Thyroid gland (tissue), 4 donors: ENCODE data around the gene WRAP53. TPM values are rescaled to one million over a fixed set of nuclear protein-coding genes. Genes with fewer than 3 reads are reported as not detected.

ENCODE experiments used
- DNase-seq, 2 donors: peaks; one replicate each; pipeline ENCODE4 v3.0.0-alpha.2; 2019
- H3K27ac ChIP-seq, 3 donors: fragments of 200-600 bp; sonication (generic); 1 replicate in 2 of 3; 2 replicates in 1 of 3; pipeline ENCODE4 v1.5.1; 2016 to 2019; ENCODE audit warnings: mild to moderate bottlenecking in 1 of 3, moderate library complexity in 1 of 3
- H3K27me3 ChIP-seq: fragments of 200-600 bp; sonication (generic); one replicate; pipeline ENCODE4 v1.5.1; 2019
- H3K36me3 ChIP-seq, 2 donors: fragments of 200-600 bp; sonication (generic); one replicate each; pipeline ENCODE4 v1.5.1; 2016 to 2019
- H3K4me1 ChIP-seq, 2 donors: fragments of 200-600 bp; sonication (generic); one replicate each; pipeline ENCODE4 v1.5.1; 2017 to 2019
- H3K4me3 ChIP-seq, 3 donors: fragments of 200-600 bp; sonication (generic); replicated peaks in 1 of 3; 1 replicate in 2 of 3; 2 replicates in 1 of 3; pipeline ENCODE4 v1.5.1; 2016; ENCODE audit warnings: mild to moderate bottlenecking in 1 of 3
- H3K9me3 ChIP-seq: fragments of 200-600 bp; sonication (generic); one replicate; pipeline ENCODE4 v1.5.1; 2017
- POLR2A ChIP-seq, 2 donors: fragments of 450-650 bp; IDR thresholded peaks; one replicate each; pipeline ENCODE4 v1.6.1; 2017; ENCODE audit warnings: antibody characterized with exemption in 2 of 2, mild to moderate bottlenecking in 2 of 2, moderate library complexity in 1 of 2
- WGBS, 2 donors: methylation state at CpG; one replicate each; pipeline ENCODE4 v1.1.5; 2017; 5-methylcytosine and 5-hydroxymethylcytosine counted together
- intact Hi-C: fragments of 100-400 bp; cut with DNase I; formaldehyde crosslinking; loops from one replicate; pipeline ENCODE4 v1.15.1; 2023
- total RNA-seq, 4 donors: library from RNA; depleted of rRNA; stranded (reverse); fragments of >200 nt; gene quantifications; one replicate each; pipeline ENCODE4 v1.2.3, GENCODE V29; 2016
- TF ChIP-seq, protein P1 (sequence below), 6 experiments: fragments of 200-600 bp in 3 of 6; fragments of 450-650 bp in 3 of 6; sonication (generic) in 3 of 6; IDR thresholded peaks; one replicate each; pipeline ENCODE4 v1.5.1; 2016 to 2019; ENCODE audit warnings: antibody characterized with exemption in 6 of 6, mild to moderate bottlenecking in 2 of 6, inconsistent platforms in 1 of 6, moderate library complexity in 1 of 6

Gene WRAP53
- total RNA-seq, 4 donors from 2014 or later = 2.9 to 8.0 (median 4.6) TPM

DNA sequence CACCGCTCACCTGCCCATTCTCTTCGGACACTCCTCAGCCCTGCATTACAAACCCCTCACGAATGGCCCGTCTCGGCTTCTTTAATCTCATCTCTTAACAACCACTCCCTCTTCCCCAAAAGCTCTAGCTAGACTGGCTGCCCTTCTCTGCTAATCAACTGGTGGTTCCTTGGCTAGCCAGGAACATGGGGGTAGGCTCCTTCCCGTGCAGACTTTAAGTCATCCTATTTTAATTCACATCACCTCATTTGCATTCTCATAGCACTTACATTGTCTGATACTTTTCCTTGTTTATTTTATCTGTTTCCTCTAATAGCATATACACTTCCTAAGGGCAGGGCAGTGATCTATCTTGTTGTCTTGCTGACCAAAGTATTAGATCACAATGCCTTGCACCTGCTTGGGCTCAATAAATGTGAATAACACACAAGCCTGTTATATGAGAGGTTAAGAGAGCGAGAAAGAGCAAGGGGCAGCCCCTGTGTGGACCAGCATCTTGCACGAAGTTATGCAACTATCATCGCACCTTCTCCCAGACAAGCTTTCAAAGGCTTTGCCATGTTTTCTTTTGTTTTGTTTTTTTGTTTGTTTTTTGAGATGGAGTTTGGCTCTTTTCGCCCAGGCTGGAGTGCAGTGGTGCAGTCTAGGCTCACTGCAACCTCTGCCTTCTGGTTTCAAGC lies 10.7 kb upstream of the WRAP53 start:
- intact Hi-C loops = no loop called here
- H3K27ac ChIP-seq = no peak overlapping the region
- 73 to 77% methylated on average over 10 of the region's 10 CpGs for WGBS, 2 donors
- no peaks in the 10 kb centered on the region for H3K27me3 ChIP-seq
- H3K36me3 ChIP-seq = peaks cover 28 to 31% of the 10 kb centered on the region in 2 donors
- no peak overlapping the region for H3K4me3 ChIP-seq
- no peaks in the 10 kb centered on the region for H3K4me1 ChIP-seq
- no peak for TF ChIP-seq POLR2A (IDR thresholded peaks at IDR 0.05)
- TF ChIP-seq, protein P1, sequence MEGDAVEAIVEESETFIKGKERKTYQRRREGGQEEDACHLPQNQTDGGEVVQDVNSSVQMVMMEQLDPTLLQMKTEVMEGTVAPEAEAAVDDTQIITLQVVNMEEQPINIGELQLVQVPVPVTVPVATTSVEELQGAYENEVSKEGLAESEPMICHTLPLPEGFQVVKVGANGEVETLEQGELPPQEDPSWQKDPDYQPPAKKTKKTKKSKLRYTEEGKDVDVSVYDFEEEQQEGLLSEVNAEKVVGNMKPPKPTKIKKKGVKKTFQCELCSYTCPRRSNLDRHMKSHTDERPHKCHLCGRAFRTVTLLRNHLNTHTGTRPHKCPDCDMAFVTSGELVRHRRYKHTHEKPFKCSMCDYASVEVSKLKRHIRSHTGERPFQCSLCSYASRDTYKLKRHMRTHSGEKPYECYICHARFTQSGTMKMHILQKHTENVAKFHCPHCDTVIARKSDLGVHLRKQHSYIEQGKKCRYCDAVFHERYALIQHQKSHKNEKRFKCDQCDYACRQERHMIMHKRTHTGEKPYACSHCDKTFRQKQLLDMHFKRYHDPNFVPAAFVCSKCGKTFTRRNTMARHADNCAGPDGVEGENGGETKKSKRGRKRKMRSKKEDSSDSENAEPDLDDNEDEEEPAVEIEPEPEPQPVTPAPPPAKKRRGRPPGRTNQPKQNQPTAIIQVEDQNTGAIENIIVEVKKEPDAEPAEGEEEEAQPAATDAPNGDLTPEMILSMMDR (IDR thresholded peaks at IDR 0.05) = no peak
- H3K9me3 ChIP-seq = no peaks in the 10 kb centered on the region
- DNase-seq = no peak

DNA sequence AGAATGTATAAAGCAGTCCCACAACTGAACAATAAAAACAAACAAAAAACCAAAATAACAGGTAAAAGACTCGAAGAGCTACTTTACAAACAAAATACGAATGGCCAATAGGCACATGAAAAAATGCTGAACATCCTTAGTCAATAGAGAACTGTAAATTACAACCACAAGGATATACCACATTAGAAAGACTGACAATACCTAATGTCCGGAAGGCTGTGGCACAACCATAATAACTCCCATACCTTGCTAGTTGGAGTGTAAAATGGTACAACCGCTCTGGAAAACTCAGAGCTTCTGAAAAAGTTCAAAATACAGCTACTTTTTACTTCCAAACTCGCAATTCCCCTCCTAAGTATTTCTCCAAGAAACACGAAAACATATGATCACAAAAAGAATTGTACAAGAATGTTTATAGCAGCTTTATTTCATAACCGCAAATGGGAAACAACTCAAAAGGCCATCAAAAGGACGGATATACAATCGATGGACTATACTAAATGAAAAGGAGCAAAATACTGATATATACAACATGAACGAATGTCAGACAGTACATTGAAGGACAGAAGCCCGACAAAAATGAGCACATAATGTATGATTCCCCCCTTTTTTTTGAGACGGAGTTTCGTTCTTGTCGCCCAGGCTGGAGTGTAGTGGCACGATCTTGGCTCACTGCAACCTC lies 3.3 kb upstream of the WRAP53 start:
- H3K27ac ChIP-seq = peak overlapping the region in 2 of 3 donors; percentile 89 to 99
- H3K36me3 ChIP-seq = no peaks in the 10 kb centered on the region
- peak overlapping the region in 2 of 3 donors; percentile 88 to 89 for H3K4me3 ChIP-seq
- no peaks in the 10 kb centered on the region for H3K9me3 ChIP-seq
- WGBS, 2 donors = 63 to 67% methylated on average over 15 of the region's 15 CpGs
- no peak for DNase-seq
- TF ChIP-seq, protein P1 (IDR thresholded peaks at IDR 0.05) = no peak
- no peak for TF ChIP-seq POLR2A (IDR thresholded peaks at IDR 0.05)
- no peaks in the 10 kb centered on the region for H3K27me3 ChIP-seq
- intact Hi-C loops = loop anchor here (5.0 kb wide), 2 partner anchors 53 to 113 kb away; partner anchors contain the start of gene SHBG
- H3K4me1 ChIP-seq = peaks cover 21% of the 10 kb centered on the region in 2 donors

DNA sequence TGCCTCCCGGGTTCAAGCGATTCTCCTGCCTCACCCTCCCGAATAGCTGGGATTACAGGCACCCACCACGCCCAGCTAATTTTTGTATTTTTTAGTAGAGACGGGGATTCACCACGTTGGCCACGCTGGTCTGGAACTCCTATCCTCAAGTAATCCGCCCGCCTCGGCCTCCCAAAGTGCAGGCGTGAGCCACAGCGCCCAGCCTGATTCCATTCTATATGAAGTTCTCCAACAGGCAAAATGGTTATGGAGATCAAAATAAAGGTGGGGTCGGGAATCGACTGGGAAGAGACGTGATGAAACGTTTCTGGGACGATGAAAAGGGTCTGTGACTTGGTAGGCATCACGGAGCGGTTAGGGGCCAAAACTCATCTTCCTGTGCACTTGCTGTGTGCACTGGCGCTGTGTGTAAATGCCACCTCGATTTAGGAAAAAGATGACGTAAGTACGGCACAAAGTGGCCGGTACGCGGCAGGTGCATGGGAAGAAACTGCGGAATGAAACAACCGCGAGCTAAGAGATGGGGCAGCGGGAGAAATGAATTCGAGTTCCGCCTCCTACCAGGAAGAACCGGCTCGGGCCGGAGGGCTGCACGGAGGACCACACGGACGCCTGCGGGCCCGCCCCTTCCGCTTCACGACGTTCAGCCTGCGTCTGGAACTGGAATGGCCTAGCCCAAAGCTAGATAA lies 2.6 kb upstream of the WRAP53 start:
- Histone ChIP-seq H3K27me3 (no peaks in the 10 kb centered on the region), H3K9me3 (no peaks in the 10 kb centered on the region), H3K27ac (peak overlapping the region; percentile 89 to 99 (median 97)), H3K4me1 (peaks cover 21% of the 10 kb centered on the region in 2 donors), H3K4me3 (peak overlapping the region; percentile 88 to 96 (median 89)), H3K36me3 (no peaks in the 10 kb centered on the region)
- intact Hi-C loops = loop anchor here (5.0 kb wide), 2 partner anchors 53 to 113 kb away; partner anchors contain the start of gene SHBG
- peak; percentile 91 to 93 for DNase-seq
- WGBS, 2 donors = 5 to 7% methylated on average over 42 to 44 of the region's 44 CpGs
- TF ChIP-seq, protein P1 (IDR thresholded peaks at IDR 0.05) = no peak
- peak in 1 of 2 donors; percentile 56 for TF ChIP-seq POLR2A (IDR thresholded peaks at IDR 0.05)

DNA sequence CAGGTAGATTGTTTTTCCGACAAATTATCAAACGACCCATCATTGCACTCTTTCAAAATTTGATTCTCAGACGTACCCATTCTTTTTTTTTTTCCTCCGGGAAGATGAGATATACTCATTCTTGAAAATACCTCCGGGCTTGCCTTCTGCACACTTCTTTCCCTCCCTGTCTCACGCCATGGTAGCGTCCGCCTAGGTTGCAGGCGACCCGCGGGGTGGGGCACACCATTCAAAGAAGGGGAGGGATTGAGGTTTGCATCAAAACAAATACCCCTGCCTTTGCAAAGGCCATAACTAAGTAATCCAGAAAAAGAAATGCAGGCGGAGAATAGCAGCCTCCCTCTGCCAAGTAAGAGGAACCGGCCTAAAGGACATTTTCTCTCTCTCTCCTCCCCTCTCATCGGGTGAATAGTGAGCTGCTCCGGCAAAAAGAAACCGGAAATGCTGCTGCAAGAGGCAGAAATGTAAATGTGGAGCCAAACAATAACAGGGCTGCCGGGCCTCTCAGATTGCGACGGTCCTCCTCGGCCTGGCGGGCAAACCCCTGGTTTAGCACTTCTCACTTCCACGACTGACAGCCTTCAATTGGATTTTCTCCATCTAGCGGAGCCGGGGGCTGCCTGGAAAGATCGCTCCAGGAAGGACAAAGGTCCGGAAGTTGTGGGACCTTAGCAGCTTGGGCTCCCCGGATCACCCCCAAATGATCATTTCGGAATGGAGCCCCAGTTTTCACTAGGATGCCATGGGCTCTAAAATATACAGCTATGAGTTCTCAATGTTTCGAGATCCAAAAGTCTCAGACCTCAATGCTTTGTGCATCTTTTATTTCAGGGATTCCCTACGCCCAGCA lies 1.8 kb upstream of the WRAP53 start:
- H3K36me3 ChIP-seq = no peaks in the 10 kb centered on the region
- peak; percentile 74 to 80 for DNase-seq
- intact Hi-C loops = loop anchor here (5.0 kb wide), 2 partner anchors 54 to 114 kb away; partner anchors contain the start of gene SHBG

More for the DNA sequence above, 1.8 kb upstream of the WRAP53 start:
- 0% methylated on average over 29 to 30 of the region's 30 CpGs for WGBS, 2 donors
- peaks cover 21% of the 10 kb centered on the region in 2 donors for H3K4me1 ChIP-seq
- TF ChIP-seq, protein P1 (IDR thresholded peaks at IDR 0.05) = peak in 1 of 6 experiments; percentile 2
- TF ChIP-seq POLR2A (IDR thresholded peaks at IDR 0.05) = peak; percentile 58 to 78
- H3K27me3 ChIP-seq = no peaks in the 10 kb centered on the region
- H3K27ac ChIP-seq = peak overlapping the region; percentile 89 to 99 (median 97)
- peak overlapping the region; percentile 88 to 96 (median 89) for H3K4me3 ChIP-seq
- H3K9me3 ChIP-seq = no peaks in the 10 kb centered on the region
